Epithelial cell of esophagus (primary cell): ENCODE data around the gene CLEC16A.

Experiments used
- DNase-seq: peaks from one replicate; pipeline ENCODE4 v3.0.0; 2010; ENCODE audit warnings: low read depth
- H3K4me3 ChIP-seq: 2 replicates; pipeline ENCODE4 v1.5.1; 2011; ENCODE audit warnings: mild to moderate bottlenecking, low read length, control low read depth
- TF ChIP-seq, protein P1 (sequence below): IDR thresholded peaks from 2 replicates; pipeline ENCODE4 v1.5.1; 2011; ENCODE audit warnings: low read depth, mild to moderate bottlenecking, low read length, control low read depth, inconsistent platforms; ENCODE audit not compliant: insufficient read depth; ENCODE audit errors: missing control alignments

Gene CLEC16A

DNA sequence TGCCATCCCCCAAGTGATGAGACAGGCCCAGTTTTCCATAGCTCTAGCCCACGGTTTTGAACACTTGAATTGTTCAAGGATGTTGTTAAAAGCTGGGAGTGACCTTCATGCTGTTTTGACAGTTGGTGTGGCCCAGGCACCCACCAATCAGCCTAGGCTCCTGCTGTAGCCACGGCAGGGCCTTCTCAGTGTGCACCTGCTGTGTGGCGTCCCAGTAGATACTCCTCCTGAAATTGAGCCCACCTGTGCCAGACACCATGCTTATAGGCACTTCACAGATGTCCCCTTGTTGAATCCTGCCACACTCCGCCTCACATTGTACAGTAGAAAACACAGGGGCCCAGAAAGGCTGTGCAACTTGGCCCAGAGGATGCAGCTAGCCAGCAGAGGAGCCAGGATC is 225.3 kb downstream of the CLEC16A start:
- no peak overlapping the region for H3K4me3 ChIP-seq
- TF ChIP-seq, protein P1, sequence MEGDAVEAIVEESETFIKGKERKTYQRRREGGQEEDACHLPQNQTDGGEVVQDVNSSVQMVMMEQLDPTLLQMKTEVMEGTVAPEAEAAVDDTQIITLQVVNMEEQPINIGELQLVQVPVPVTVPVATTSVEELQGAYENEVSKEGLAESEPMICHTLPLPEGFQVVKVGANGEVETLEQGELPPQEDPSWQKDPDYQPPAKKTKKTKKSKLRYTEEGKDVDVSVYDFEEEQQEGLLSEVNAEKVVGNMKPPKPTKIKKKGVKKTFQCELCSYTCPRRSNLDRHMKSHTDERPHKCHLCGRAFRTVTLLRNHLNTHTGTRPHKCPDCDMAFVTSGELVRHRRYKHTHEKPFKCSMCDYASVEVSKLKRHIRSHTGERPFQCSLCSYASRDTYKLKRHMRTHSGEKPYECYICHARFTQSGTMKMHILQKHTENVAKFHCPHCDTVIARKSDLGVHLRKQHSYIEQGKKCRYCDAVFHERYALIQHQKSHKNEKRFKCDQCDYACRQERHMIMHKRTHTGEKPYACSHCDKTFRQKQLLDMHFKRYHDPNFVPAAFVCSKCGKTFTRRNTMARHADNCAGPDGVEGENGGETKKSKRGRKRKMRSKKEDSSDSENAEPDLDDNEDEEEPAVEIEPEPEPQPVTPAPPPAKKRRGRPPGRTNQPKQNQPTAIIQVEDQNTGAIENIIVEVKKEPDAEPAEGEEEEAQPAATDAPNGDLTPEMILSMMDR, result no peak
- DNase-seq, result no peak

DNA sequence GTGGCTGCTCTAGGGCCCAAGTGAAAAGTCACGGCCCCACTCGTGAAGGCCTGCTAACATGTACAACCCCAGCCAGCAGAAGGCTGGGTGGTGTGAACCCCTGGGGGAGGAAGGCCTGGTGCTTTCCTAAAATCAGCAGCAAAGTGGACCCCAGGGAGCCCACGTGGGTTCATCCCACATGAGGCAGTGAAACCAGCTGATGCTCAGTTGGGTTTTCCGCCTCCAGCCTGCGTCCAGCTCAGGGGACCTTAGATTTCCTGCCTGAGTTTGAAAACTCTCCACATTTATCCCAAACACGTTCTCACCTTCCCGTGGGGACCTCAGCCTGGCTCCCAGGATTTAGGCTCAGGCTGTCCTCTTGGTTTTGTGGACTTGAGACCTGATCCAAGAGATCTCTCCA is 225.8 kb downstream of the CLEC16A start:
- TF ChIP-seq, protein P1, result no peak
- DNase-seq, result no peak
- H3K4me3 ChIP-seq, result no peak overlapping the region

DNA sequence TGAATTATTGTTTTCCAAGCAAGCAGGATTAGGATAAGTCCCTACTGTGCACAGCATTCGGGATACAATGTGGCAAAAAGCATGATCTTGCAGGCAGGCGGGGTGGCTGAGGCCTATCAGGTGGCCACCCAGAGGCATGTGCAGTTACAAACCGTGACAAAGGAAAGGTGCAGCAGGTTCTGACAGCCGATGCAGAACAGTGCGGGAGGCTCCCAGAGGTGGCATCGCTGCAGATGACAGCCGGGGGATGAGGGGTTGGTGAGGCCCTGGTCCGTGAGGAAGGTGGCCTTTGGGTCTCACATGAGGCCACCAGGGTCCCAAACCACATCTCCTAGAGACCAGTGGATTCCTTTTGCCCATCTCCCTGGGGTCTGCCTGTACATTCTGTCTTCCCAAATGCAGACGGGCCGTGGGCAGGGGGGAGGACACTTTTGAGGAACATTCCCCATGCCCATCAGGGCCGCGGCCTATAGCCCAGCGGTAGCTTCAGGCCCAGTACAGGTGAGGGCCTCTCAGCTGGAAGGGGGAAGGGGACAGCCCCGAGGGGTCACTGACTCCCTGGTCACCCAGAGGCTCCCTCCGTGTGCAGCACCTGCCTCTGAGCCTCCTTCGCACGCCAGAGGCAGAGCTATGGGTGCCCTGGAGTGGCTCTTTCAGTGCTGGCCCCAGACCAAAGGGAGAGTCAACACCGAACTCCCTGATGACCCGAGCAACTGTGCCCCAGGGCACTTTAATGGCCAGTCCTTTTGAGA is 226.5 kb downstream of the CLEC16A start:
- DNase-seq, result no peak
- H3K4me3 ChIP-seq, result no peak overlapping the region
- TF ChIP-seq, protein P1, result no peak

DNA sequence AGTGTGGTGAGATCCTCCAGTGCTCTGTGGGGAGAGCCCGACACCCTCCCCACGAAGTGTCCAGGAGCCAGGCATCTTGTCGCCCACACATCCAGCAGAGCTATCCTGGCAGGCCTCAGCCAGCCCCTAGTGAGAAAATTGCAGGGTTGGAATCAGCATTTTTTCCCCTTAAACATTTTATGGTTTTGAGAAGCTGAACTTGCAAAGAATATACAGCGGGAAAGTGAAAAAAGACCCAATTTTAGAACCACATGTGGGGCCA is 227.0 kb downstream of the CLEC16A start:
- DNase-seq, result no peak
- H3K4me3 ChIP-seq, result no peak overlapping the region
- TF ChIP-seq, protein P1, result no peak

DNA sequence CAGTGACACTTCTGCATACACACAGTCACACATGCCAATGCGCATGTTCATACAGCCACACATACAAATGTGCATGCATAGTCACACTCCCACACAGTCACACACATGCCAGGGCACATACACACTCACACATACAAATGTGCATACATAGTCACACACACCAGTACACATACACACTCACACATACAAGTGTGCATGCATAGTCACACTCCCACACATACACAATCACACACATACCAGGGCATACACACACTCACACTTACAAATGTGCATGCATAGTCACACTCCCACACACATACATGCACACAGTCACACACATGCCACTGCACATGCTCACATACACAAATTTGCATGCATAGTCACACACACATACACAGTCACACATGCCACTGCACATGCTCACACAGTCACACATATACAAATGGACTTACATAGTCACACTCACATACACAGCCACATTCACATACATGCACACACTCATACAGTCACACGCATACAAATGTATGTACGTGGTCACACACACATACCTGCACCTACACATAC is 227.5 kb downstream of the CLEC16A start:
- TF ChIP-seq, protein P1, result no peak
- no peak for DNase-seq
- H3K4me3 ChIP-seq, result no peak overlapping the region

DNA sequence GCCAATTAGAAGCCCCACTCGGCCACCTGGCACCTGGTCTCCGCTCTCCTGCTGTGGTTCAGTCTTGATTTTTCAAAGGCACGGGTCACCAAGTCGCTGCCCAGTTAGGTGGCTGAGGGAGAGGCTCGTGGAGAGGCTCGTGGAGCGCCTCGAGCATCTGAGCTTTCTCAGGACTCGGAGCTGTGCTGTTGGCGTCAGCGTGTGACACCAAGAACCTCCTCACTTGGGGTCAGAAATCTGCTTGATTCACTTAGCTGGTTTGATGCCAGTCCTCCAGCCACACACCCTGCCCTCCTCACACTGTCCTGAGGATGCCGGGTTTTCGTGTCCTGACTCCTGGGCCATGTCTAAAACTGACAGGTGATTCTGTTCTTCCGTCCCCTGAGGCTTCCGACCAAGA is 229.1 kb downstream of the CLEC16A start:
- H3K4me3 ChIP-seq, result no peak overlapping the region
- TF ChIP-seq, protein P1, result no peak
- DNase-seq, result no peak

DNA sequence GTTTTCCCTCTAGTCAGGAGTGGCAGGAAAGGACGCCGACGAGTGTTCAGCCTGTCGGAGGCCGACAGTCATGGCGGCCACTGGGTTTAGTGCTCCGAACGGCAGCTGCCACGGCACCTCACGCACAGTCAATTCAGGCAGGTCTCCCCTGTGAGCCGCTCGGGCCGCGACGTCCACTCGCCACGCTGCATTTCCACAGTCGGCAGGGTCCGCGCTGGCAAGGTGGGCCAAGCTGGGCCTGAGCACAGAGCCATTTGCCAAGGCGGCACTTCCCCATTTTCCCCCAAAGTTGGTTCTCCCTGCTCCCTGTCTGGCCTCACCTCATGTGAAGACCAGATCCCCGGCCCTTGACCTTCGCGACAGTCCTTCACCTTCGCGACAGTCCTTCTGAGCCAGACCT is 229.8 kb downstream of the CLEC16A start:
- TF ChIP-seq, protein P1, result no peak
- DNase-seq, result no peak

More for the DNA sequence above, 229.8 kb downstream of the CLEC16A start:
- no peak overlapping the region for H3K4me3 ChIP-seq
